AG04449 (cell line): Measurements from ENCODE around the gene FRK.
"Not testable (repeated sequence)": the region's sequence is repeated elsewhere in the genome, so short reads cannot be mapped to it uniquely, and the experiment has no call there.

Experiments
- CTCF ChIA-PET: fragments of 350-600 bp; formaldehyde crosslinking; extraction: SDS; loops from one replicate; lab custom pipeline; 2021; ENCODE audit warnings: antibody characterized with exemption; lab: Yijun Ruan, JAX
- POLR2A ChIA-PET: fragments of 400-600, 350-600 bp; formaldehyde crosslinking; extraction: SDS; loops from one replicate; lab custom pipeline; 2020; ENCODE audit warnings: antibody characterized with exemption, inconsistent platforms; lab: Yijun Ruan, JAX
- DNase-seq: peaks from one replicate; pipeline ENCODE4 v3.0.0-alpha.2; 2010; ENCODE audit warnings: low read depth, low spot score
- H3K4me3 ChIP-seq: 2 replicates; pipeline ENCODE4 v1.5.1; 2011; ENCODE audit warnings: low read depth, mild to moderate bottlenecking, control low read depth, low read length
- CTCF ChIP-seq: IDR thresholded peaks from one replicate; pipeline ENCODE4 v1.5.1; 2011; ENCODE audit warnings: mild to moderate bottlenecking, moderate library complexity, low read length, control low read depth, inconsistent platforms; ENCODE audit not compliant: insufficient read depth; ENCODE audit errors: missing control alignments

The FRK gene

GRCh38 chr6:116101790-116102189, 41.1 kb upstream of the FRK start:
- TF ChIP-seq CTCF, result no peak
- POLR2A ChIA-PET, result interaction anchor here (1.3 kb wide), 1 partner anchor 20 kb away, joined by 5 read pairs; no protein-coding TSS in a partner anchor
- H3K4me3 ChIP-seq, result peak overlapping the region; percentile 86
- CTCF ChIA-PET, result interaction anchor here (0.7 to 4.1 kb wide), 8 partner anchors 11 to 116 kb away, joined by 3 to 44 read pairs (median 6); no protein-coding TSS in a partner anchor
- DNase-seq, result no peak

DNA sequence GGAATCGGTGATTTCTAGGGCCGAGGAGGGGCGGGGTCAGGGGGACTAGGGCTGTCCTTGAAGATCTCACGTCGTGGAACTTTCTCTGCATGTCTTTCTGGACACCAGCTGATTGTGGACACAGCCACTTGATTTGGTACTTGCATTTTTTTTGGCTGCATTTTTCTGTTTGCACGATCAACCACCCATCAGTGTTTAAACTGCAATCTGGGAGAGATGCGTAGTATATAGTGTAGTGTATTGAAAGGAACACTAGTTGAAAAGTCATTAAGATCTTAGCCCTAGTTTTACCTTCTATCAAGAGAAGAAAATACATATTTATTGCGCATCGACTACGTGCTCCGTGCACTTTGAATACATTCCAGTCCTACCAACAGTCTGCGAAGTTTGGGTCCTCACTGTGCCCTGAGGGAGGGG, 40.6 kb upstream of the FRK start:
- TF ChIP-seq CTCF, result no peak
- peak overlapping the region; percentile 86 for H3K4me3 ChIP-seq
- no peak for DNase-seq
- CTCF ChIA-PET, result interaction anchor here (1.1 to 4.1 kb wide), 9 partner anchors 8 to 129 kb away, joined by 3 to 44 read pairs (median 4); no protein-coding TSS in a partner anchor
- POLR2A ChIA-PET, result interaction anchor here (1.3 to 1.4 kb wide), 2 partner anchors 14 to 21 kb away, joined by 5 to 7 read pairs; no protein-coding TSS in a partner anchor

GRCh38 chr6:116100419-116101301, 40.0 kb upstream of the FRK start, which contains the start of gene NT5DC1:
NT5DC1 (plus strand) TSS chr6:116100853; CDS start chr6:116100931, 78 bp downstream.
- peak within 1 kb of the TSS; percentile 86 for H3K4me3 ChIP-seq
- ChIA-PET CTCF (interaction anchor here (0.9 to 4.1 kb wide), 11 partner anchors 9 to 129 kb away, joined by 3 to 44 read pairs (median 3); no protein-coding TSS in a partner anchor), POLR2A (interaction anchor here (0.8 to 1.4 kb wide), 3 partner anchors 14 to 92 kb away, joined by 4 to 7 read pairs (median 5); no protein-coding TSS in a partner anchor)
- no peak for DNase-seq
- TF ChIP-seq CTCF, result peak; percentile 33

DNA sequence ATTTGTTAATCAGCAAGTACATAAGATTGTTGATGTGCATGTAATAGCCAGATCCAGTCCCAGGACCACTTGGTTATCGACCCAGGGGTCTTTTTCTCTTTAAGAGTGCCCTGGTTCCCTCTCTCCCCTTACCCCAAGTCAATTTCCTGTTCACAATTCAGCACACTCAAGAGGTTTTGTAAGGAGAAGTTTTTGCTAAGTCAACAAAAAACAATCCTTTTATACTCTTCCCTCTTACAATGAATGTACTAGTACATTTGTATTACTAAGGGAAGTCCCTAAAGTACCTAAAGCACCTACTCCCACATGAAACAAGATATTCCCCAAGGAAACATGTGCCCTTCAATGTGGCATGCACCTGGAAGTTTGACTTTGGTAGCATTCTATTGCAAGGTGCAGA, 38.3 kb upstream of the FRK start:
- ChIA-PET CTCF (interaction anchor here (1.1 to 5.0 kb wide), 3 partner anchors 11 to 87 kb away, joined by 3 to 122 read pairs (median 5); no protein-coding TSS in a partner anchor), POLR2A (no interaction called here)
- no peak overlapping the region for H3K4me3 ChIP-seq
- DNase-seq, result no peak
- TF ChIP-seq CTCF, result no peak

DNA sequence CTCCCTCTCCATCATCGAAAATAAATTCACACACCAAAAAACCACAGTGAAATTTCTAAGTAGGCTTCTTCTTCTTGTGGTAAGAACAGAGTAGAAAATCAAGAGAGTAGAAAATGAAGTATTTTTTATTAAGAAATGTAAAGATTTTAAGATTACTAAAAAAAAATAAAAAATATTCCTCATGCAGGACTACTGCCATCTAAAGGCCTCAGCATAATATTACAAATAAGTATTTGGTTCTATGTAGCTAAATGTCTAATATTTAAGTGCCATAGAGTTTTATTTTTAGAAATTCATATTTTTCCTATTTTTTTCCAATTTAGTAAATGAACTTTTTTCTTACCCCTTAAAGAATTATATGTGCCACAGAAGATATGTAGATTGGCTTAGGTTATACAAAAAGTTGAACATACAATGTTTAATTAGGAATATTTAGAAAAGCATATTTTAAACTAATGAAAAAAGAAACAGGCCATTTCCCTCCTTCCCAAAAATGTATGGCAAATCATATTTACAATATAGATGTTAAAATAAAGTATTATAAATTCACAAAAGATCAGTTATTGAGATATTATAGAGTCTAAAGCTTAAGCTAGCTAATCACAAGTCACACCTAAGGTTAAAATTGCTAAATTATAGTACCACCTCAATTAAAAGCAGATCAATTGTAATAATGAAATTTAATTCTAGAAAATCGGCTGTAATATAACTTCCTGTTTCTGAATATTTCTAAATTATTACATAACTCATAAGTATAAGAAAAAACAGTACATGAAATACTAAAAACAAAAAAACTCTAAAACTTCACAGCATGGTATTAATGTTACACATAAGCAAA, 36.5 kb upstream of the FRK start:
- POLR2A ChIA-PET, result no interaction called here
- CTCF ChIA-PET, result interaction anchor here (0.5 to 5.0 kb wide), 22 partner anchors 9 to 618 kb away, joined by 3 to 122 read pairs (median 4); partner anchors contain the start of gene FRK
- H3K4me3 ChIP-seq, result no peak overlapping the region
- no peak for DNase-seq
- TF ChIP-seq CTCF, result peak; percentile 14

GRCh38 chr6:116096048-116096759, 35.5 kb upstream of the FRK start:
- POLR2A ChIA-PET, DNase-seq, H3K4me3 ChIP-seq: not testable (repeated sequence)
- CTCF ChIA-PET, result interaction anchor here (0.7 to 5.0 kb wide), 19 partner anchors 9 to 190 kb away, joined by 3 to 122 read pairs (median 4); partner anchors contain the start of gene FRK
